ENCODE data around the gene NFU1.

Gene NFU1

DNA sequence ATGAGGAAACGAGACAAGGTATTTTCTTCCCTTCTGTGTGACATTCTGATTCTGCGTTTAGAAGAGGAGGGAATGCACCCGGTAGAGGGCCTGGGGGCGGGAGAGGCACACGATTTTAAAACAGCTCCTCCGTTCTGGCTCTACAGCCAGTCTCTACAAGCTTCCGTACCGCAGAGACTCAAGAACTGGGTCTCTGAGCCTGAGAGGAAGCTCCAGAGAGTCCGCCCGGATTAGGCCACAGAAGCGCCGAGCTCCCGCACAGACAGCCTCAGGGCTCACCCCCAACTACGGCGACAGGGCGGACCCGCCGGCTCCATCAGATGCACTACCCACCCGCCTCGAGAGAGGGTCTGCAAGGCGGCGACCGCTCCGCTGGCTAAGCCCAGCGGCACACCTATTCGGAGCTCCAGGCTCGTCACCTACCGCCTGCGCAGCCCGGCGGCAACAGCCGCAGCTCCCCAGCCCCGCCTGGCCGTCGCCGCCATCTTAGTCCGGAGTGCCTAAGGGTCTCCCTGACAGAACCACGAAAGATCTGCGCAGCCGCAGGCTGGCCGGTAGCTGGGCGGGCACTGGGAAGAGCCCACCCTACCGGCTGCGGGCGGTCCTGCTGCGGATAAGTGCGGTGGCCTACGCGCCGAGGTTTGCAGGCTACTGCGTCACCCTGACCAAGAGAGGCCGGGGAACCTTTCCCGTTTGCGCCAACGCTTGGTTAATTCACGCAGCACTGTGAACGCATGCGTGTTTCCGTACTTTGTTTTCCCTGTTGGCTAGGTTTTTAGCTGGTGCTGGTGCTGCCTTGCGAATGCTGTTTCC lies at the start of gene NFU1:
TSS of gene NFU1 (minus strand) at position 498 of the 813 bp plus-strand sequence. CDS start at position 485, 13 bp downstream.
- ATAC-seq, result peak; percentile 91 to 97

DNA sequence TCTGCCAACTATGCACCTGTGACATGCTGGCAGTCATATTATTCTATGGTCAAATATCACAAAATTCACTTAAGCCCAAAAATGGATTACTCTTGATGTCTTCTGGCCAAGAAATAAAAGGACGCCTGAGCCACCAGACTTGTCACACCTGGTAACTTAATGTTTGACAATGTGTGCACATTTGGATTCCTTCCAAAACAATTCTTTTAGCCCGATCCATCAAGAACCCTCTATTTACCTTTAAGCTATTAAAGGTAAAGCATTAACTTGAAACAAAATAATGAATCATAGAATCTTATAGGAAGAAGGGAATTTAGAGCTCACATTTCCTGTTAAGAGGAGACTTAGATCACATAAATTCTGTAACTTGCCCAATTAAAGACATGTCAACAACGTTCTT lies 46.5 kb upstream of the NFU1 start:
- no peak for ATAC-seq

DNA sequence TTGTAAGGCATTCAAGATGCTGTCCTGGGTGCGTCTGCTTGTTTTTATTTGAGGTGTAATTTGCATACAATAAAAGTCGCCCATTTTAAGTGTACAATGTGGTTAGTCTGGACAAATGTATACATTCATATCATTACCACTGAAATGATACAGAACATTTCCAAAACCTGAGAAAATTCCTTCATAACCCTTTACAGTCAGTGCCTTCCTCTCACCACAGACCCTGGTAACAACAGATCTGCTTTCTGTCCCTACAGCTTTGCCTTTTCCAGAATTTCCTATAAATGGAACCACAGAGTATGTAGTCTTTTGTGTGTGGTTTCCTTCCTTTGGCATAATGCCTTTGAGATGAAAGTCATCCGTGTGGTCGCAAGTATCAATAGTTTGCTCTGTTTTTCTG lies 45.8 kb upstream of the NFU1 start:
- no peak for ATAC-seq

DNA sequence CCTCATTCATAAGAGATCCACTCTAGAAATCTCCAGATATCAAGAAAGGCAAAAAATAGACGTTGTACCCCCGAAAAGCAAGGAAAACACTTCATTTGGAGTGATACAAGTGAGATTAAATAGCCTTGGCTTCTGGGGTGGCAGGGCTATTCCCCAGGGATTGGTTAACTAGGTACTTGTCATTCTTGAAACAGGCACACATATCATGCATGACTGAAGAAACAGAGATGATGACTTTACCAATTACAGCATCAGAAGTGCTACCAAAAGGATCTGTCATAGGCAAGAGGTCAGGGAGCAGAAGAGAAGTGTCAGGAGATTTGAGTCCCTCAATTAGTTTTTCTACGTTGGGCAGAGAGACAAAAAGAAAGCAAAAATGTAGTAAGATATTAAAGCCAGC lies 45.2 kb upstream of the NFU1 start:
- no peak for ATAC-seq

DNA sequence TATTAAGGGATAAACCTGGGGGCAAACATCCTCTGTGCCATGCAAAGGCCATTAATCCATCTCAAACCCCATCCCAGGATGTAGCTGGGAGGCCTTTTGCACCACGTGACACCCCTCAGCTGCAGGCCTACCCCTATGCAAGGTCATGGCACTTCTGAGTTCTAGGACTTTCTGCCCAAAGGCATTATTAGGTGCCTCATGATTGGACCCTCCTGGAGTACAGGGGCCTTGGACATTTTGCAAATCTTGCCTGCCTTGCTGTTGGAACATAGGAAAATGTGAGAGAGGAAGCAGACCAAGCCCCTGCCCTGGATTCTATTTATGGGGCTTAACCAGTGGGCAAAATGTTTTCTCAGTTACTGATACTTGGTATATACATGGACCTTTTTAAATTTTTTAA lies 44.2 kb upstream of the NFU1 start:
- ATAC-seq, result no peak

DNA sequence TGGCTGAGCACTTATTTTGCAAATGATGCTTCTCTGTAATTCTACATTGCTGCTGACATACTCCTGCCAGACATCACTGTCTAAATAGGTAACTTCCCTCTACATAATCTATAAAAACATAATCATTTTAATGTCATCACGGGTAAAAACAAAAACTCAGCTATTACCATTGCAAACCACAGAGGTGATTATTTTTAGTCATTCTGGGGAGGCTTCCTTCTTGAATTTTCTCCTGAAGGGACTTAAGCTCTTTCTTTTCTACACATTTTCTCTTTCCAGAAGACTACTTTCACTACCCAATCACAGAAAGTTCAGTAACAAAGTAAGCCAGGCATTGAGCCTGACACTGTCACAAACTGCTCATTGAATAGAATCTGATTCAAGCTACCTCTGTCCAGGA lies 40.4 kb upstream of the NFU1 start:
- peak; percentile 74 to 84 for ATAC-seq

DNA sequence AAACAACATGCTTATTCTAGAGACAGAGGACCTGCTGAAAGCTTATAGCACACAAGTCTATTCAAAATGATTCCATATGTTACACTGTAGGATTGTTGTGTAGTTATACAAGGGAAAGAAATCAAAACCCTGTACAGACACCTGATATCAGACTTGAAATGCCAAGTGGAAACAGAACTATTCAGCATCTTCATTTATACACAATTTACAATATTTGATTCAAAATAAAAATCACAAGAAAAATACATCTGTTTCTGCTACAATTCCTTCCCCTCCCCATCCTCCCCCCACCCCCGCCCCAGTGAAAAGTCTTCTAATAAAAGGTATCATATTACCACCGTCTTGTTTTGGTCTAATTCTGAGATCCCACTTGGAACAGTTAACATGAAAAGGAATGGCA lies 37.5 kb upstream of the NFU1 start:
- ATAC-seq, result no peak

DNA sequence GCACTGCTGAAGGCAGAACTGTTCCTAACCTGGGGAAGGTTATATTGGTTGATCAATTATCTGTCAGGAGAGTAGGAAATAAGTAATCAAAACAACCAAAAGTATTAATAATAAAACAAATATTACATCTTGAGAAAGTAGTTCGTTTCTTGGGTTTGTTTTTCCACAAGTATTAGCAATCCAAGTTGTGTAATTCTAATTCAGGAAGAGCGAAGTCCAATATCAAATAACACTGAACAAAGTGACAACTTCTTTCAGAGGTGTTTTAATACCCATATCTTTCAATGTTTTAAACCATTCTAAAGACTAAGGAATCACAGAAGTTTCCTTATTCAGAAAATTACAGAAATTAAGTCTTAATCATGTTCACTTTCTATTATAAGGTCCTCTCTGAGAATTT lies 34.6 kb upstream of the NFU1 start:
- ATAC-seq, result no peak

DNA sequence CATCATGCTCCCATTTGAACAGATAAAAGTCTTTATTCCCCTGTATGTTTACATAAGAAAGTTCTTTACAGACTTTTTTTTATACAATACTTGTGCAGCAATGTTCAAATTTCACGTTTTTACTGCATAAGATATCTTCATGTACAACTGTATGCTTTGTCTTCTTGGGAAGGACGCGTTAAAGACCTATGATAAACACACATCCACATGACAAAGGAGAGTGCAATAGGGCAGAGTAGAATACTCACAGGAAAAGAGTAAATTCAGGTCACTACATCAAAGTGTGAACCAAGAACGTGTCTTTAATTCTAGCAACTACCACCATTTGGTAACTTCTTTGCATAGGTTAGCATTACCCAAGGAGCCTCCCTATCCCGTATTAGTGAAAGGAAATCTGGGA lies 33.7 kb upstream of the NFU1 start:
- ATAC-seq, result no peak

DNA sequence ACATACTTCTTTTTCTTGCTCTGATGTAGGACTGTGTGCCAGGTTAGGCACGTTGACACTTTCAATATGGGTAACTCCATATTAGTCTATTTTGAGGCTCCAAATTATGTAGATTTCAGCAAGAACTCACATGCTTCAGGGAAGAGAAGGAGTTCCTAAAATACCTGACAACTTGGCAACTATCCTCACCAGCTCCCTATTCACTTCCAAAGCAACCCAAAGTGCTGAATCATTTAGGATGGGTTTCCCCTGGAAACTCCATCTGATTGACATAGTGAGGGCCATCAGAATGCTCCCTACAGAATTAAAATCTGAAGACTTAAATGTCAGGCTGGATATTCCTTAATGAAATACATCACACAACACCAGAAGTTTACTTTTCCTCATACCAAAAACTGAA lies 32.5 kb upstream of the NFU1 start:
- no peak for ATAC-seq

DNA sequence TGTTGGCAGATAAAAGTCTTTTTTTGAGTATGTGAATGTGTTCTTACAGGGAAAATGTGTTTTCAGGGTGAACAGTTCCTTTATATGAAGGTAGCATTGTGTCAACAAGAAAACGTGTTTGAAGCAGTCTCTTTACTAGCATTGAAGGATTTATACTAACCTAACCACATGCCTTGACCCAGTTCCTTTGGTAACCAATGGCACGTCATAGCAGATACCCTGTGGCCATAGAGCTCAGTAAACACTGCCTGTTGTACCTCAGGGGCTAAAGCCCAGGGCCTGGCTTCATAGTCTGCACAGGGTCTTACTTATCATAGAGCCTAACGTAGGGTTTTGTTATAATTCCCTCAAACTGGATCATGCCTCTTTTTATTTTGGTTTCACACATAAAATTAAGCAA lies 32.1 kb upstream of the NFU1 start:
- ATAC-seq, result no peak

DNA sequence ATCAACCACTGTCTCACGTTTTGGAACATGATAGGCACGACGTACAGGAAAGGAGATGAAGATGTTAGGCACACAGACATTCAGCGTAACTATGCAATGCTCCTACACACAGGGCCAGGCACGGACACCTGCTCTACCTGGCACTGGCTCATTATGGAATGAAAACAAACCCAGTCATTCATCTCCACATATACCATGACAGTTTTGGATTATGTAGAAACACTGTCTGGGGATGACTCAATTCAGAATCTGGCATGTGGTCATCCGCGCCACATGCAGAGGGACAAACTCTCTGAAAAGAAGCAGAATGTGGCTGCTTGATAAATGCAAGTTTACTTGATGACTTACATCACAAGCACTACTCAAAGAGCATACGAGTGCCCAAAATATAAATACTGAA lies 29.5 kb upstream of the NFU1 start:
- no peak for ATAC-seq

DNA sequence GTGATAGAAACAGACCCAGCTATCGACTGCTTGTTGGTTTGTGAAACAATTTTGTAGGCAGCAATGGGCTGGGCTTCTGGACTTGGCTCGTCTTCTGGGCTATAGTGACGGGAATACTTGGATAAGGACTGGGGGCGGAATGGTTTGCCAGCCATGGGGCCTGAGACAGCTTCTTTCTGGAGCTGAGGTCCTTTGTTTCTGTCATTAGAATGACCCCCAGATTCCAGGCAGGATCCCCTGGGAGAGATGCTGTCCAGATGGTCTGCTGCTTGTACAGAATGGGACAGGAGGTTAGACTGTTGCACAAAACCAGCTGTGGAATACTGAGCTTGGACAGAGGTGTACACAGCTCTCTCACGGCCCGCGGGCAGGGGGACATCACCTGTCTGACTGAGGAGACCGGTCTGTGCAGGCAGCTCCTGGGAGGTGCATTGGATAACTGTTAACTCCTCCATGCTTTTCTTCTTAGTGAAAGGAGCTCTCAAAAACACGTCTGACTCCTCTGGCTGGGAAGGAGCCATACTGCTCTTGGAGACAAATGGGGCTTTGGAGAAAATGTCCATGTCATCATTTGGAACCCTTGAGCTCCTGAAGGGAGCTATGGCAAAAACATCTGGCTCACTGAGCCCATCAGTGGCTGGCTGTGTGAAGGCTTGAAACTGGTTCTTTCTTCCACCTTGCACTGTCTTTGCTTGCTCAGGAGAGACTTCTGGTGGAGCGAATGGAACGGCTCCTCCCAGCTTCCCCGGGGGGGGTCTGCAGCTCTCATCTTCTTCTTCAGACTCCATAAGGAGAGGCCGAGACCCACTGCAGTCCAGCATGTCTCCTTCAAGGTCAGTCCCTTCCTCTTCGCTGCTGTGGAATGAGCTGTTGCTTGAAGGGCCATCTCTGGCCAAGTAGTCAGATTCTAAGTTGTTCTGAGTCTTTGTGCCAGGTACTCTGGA lies 28.6 kb upstream of the NFU1 start:
- no peak for ATAC-seq

DNA sequence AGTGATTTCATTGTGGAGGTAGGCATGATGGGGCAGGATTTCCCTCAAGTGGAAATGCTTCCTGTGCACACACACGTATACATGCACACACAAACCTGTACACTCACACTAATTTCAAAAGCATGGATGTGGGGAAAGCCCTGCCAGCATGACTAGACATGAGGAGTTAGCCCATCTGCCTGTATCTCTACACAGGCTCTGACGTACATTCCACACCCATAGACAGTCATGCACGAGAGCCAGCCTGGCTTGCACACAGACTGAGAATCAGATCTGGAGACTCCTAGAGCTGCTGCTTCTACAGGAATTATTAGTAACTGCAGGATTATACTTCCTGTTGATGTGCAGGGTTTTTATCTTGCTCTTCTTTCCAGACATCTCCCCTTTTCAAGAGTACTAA lies 27.3 kb upstream of the NFU1 start:
- no peak for ATAC-seq

DNA sequence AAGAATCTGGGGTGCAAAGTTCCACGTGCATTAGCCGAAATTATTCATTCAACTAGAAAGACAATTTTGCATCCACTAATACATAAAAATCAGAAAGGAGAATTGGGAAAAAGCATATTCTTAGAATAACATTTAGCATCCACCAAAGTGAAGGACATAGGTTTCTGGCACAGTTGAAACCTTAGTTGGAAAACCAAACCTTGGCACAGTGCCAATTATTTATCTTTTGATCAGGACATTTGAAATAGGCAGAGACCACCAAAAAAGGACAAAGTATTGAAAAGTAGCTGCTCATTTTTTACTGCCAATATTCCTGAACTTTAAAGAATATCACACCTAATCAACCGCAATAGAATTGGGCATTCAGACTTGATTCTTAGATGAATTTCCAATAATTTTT lies 25.5 kb upstream of the NFU1 start:
- no peak for ATAC-seq

DNA sequence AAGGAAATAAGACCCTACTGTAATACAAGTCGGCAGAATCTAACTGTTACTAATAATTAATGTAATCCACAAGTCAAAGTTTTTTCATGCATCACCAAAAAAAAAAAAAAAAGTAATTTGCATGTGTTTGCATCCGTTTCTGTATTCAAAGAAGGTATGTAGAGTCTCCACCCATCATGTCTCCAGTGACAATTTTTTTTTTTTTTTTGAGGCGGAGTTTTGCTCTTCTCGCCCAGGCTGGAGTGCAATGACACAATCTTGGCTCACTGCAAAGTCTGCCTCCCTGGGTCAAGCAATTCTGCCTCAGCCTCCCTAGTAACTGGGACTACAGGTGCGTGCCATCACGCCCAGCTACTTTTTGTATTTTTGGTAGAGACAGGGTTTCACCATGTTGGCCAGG lies 24.2 kb upstream of the NFU1 start:
- no peak for ATAC-seq

DNA sequence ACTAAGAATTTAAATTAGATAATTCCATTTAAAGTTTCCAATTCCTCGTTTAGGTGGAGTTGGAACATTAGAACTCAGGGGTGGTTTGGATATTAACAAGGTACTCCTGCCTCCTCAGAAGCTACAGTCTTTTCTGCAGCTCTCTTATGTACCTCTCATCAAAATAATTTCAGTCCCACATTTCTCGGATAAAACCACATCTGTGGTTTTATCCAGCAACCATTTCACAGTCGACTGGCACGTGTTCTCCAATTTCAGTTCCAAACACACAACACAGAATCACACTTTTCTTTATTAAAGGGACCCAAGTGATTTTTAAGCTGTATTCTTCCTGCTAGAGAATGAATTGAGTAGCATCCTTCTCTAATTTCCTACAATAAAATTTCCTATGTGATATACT lies 22.7 kb upstream of the NFU1 start:
- no peak for ATAC-seq

DNA sequence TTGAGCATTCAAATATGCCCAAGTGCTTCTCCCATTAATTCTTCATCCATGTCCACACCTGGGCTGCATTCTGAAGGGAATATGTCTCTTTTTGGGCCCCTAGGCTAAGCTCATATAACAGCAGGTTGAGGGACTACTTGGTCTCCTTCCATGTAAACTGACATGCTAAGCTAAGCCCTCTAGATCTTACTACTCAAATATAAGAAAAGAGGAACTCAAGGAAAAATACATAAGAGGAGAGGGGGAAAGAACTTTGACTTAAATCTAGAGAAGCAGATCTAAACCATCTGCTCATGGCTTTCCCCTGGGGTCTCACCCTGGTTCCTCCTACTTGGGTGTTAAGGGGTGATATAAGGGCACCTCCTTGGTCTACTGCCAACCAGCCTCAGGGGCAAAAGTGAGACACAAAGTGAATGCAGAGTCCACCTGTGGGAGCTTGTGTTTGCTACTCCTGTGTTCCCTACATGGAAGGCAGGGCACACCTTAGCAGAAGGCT lies 19.8 kb upstream of the NFU1 start:
- no peak for ATAC-seq

DNA sequence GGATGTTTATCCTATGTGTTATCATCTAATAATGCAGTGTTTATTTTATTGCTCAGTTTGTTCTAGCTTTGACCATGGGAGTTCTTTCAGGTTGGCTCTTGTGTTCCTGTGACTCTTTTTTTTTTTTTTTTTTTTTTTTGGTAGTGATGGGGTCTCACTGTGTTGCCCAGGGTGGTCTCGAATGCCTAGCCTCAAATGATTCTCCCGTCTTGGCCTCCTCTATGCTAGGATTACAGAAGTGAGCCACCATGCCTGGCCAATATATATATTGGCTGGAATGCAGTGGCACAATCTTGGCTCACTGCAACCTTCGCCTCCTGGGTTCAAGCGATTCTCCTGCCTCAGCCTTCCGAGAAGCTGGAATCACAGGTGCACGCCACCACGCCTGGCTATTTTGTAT lies 18.9 kb upstream of the NFU1 start:
- no peak for ATAC-seq

DNA sequence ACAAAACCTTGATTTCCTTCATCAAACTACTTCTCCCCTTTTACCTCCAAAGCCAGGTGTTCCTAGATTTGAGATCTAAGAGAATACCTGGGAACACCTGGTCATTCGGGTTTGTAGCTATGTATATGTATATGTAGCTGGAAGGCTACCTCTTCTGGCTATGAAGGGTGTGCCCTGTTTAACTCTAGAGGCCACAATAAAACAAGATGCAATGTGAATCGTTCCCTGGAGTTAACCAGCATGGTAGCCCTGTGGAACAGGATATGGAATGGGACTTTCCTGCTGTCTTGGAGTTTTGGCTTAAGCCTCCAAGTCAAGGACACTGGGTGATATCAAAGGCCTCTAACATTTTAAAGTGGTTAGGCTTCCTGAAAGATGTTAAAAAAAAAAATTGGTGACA lies 17.7 kb upstream of the NFU1 start:
- ATAC-seq, result no peak

DNA sequence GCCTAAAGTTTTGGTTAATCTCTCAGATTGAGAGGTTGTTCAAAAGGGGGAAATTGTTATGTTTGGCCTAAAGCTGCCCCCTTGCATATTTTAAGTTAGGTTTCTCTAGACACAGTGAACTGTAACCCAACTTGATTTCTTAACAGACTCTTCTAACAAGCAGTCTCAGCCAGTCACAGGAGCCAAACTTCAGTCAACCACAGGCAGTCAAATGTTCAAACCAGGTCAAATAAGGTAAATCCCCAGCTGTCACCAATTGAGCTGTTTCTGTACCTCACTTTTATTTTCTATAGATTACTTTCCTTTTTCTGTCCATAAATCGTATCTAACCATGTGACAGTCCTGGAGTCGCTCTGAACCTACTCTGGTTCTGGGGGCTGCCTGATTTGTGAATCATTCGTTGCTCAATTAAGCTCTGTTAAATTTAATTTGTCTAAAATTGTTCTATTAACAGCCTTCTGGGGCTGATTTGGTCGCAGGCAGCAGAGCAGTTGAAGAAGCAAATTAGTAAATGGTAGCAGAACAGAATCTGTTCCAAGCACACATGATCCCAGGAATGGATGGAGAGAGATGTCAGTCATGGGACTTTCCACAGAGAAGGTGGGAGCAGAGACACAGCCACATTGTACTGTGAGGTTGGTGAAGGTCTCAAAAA lies 16.4 kb upstream of the NFU1 start:
- peak; percentile 89 to 95 for ATAC-seq

DNA sequence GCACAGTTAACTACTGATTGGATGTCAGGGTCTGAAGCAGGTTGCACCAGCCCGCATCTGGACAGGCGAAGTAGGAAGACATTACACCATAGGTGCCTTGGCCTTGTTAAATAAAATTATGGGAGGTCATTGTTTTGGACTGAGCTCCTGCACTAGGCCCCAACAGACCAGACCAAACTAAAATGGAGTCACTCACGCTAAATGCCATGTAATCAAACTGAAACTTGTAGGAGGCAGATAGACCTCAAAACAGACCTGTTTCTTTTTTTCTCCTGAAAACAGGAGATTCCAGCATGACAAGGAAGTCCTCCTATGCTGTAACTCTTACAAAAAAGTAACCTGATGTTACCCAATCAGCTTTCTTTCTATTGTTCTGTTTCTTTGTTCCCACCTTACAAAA lies 15.5 kb upstream of the NFU1 start:
- no peak for ATAC-seq

DNA sequence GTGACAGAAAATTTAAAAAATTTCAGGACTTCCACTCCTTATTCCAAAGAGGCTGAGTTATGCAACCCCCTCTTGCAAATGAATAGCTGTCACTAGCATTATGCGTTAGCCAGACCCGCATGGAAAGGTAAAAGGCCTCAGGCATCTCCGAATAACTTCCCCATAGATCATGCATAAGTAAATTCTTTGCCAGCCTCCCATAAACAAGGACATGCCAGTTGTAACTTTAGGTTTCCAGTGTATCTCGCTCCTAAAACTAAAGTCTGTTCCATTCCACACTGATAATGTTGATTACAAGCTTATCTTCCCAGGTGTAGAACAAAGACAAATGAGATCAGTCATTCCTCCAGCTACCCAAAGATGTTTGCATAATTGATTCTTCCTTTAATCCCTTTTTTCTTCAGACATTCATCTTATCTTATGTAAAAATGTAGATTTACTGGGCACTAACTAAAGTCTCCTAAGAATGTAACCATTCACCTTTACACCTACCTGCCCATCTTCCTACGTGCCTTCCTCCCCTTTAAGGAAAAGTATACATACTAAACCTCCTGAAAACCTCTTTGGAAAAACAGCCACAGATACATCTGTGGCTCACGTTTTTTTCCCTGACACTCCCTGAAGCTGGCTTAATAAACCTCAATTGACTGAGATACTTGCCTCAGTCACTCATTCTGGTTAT lies 13.6 kb upstream of the NFU1 start:
- ATAC-seq, result no peak
